GM12872 (cell line): ENCODE measurements around the gene SOCS7.

Experiments
- CTCF ChIP-seq: IDR thresholded peaks from 3 replicates; pipeline ENCODE4 v1.5.1; 2011; ENCODE audit warnings: low read depth, mild to moderate bottlenecking, low read length, moderate library complexity; ENCODE audit not compliant: insufficient read depth

The SOCS7 gene

GRCh38 chr17:38339891-38340290 lies 11.8 kb upstream of the SOCS7 start:
- TF ChIP-seq CTCF, result no peak

- no peak for TF ChIP-seq CTCF
Measured at GRCh38 chr17:38341035-38341721, 10.5 kb upstream of the SOCS7 start.

GRCh38 chr17:38342886-38343607 lies 8.6 kb upstream of the SOCS7 start:
- no peak for TF ChIP-seq CTCF

- TF ChIP-seq CTCF, result no peak
Measured at GRCh38 chr17:38343608-38344419, 7.8 kb upstream of the SOCS7 start, which contains the start of gene GPR179. TSS of gene GPR179 (minus strand) at chr17:38343956. CDS start at chr17:38343789, 167 bp downstream.

GRCh38 chr17:38344420-38344745 lies 7.3 kb upstream of the SOCS7 start:
- no peak for TF ChIP-seq CTCF

GRCh38 chr17:38345743-38346142 lies 5.9 kb upstream of the SOCS7 start:
- TF ChIP-seq CTCF, result no peak

GRCh38 chr17:38349097-38349730 lies 2.4 kb upstream of the SOCS7 start:
- peak; percentile 95 for TF ChIP-seq CTCF
